HG02943 (cell line): ENCODE data around the gene RASAL2.
"Not testable (repeated sequence)": the region's sequence is repeated elsewhere in the genome, so short reads cannot be mapped to it uniquely, and the experiment has no call there.

Experiments
- ATAC-seq: cut with Tn5 transposase; IDR thresholded peaks from one replicate; pipeline ENCODE4 v1.9.1; 2021; ENCODE audit warnings: mild to moderate bottlenecking, low read depth, moderate library complexity; ENCODE audit not compliant: unreplicated experiment

Gene RASAL2

DNA sequence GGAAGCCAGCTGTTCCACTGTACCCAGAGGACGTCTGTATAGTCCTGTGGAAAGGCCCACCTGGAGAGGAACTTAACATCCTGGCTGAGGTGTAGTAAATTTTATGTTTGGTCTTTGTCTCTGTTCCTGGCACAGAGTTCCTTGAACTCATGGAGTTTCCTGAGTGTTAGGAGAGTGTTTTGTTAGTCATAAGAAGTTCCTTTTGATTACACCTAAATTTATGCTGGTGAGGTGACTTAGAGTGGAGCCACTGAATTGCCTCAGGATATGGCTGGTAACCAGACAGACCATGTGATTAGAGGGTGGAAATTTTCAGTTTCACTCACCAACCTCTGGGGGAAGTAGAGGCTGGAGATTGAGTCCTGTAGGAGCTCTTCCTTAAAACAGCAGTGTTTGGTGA lies 57.9 kb downstream of the RASAL2 start:
- ATAC-seq, result no peak

DNA sequence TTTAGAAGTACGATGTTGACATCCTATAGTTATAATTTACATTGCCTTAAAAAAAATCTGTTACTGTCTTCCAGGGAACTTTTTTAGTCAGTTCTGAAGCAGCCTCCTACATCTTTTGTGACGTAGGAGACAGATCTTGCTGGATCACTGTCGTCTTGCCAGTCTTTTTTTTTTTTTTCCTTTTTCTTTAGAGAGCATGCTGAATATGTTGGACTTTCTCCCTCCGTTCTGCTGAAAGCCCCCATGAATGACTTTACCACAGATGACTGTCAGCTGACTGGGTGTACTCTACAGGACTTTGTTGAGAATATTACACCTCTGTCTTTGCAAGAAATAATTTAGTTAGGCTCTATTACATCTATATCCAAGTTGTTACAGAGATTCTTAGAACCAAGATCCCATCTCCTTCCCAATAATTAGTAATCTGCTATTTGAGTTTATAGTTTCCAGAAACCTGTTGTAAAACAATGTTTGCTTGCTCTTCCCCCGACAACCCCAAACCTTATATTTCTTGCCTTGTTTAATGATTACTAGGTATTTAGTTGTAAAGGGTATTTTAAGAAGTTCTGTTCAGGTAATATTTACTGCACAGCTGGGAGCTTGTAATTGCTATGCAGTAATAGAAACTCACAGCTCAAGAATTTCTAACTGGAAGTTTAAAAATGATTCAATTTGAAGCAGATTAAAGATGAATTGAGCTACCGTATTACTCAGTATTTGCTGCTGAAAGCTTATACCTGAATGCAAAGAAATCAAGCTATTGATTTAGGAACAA lies 61.8 kb downstream of the RASAL2 start:
- ATAC-seq, result no peak

DNA sequence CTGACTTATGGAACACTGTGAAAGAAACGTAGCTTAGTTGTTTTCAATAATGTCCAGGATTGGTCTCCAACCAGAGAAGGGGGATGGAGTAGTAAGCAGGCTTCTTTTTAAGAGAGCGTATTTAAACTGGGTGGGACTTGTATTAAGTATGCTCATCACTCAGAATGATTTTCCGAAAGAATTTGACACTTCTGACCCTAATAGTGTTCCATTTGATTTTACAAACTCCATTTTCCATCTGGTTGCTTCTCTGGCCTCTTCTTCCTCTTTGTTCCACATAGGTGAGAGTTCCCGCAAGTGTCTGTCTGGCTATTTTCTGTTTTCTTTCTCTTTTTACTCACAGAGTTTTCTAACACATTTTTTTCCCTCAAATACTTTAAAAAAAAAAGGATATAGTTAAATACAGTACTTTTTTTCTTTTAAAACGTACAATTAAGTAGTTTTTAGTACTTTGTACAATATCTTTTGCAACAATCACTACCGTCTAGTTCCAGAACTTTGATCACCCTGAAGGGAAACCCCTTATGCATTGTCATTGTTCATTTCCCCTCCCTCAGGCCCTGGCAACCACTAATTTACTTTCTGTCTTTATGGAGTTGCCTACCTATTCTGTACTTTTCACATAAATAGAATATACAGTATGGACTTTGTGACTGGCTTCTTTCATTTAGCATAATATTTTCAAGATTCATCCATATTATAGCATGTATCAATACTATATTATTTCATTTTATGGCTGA lies 67.0 kb downstream of the RASAL2 start:
- no peak for ATAC-seq

DNA sequence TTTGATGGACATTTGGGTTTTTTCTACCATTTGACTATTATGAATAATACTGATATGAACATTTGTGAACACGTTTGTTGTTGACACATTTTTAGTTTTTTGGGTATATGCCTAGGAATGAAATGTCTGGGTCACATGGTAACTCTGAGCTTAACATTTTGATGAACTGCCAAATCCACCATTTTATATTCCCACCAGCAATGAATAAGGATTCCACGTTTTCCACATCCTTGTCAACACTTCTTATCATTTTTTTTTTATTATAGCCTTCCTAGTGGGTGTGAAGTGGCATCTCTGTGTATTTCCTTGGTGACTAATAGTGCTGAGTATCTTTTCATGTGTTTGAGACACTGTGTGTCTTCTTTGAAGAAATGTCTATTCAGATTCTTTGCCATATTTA lies 67.6 kb downstream of the RASAL2 start:
- no peak for ATAC-seq

DNA sequence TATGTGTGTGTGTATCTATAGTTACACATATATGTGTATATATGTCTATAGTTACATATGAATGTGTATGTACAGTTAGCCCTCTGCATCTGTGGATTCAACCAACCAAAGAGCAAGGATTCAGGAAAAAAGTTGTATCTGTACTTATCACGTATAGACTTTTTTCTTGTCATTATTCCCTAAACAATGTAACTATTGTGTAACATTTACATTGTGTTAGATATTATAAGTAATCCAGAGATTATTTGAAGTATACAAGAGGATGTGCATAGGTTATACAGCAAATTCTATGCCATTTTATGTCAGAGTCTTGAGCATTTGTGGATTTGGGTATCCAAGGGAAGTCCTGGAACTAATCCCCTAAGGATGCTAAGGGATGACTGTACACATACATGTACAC lies 71.3 kb downstream of the RASAL2 start:
- no peak for ATAC-seq

DNA sequence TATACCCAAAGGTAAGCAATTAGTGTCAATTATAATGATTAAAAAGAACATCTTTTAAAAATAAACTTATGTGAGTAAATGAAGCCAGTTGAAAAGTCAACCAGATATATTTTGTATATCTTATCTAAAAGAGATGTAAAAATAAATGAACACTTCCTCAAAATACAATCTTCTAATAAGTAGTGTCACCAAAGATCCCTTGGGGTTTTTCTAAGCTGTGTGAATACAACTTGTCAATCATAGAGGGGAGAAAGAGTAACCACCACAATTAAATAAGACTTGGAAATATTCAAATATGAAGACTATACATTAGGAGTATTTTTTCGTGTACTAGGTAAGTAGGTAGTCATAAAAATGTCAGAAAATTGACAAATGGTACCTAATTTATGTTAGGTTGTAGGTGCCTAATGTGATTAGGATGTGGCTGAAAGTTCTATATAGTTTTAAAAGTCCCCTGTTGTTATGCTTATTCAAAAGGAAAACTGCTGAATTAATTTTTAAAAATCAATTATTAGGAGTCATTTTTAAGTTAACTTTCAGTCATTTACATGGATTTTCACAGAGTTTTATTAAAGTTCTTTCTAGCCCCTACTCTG lies 72.6 kb downstream of the RASAL2 start:
- ATAC-seq, result no peak

DNA sequence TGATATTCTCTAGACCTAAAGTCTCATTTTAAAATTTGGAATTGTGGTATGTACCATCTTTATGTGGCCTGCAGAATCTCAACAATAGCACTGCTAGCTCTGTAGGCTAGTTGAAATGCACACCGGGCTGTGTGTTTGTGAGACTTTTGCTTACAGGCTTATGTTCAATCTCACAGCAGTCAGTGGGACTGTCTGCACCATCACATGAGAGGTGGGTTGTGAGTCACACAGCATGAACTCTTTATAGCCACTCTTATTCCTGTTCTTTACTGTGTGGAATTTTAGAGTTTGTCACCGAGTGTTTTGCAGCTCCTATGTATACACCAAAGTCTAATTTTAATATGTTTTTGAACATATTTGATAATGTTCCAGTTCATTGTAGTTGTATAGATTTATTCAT lies 74.6 kb downstream of the RASAL2 start:
- no peak for ATAC-seq

DNA sequence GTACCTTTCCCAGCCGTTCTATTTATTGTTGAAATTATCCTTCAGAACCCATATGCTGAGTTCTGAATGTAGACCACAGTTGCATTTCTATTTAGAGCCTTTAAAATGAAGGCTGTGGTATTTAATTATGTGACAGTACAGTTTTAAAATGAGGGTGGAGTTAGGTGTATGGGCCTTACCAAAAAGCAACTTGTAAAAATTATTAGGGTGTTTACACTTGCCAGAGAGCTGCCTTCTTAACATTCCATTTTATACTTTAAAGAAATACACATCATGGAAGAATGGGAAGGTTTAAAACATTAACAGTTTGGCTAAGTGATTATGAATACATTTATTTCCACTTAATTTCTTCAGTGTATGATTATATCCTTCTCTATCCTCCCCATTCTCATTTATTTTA lies 75.7 kb downstream of the RASAL2 start:
- no peak for ATAC-seq

DNA sequence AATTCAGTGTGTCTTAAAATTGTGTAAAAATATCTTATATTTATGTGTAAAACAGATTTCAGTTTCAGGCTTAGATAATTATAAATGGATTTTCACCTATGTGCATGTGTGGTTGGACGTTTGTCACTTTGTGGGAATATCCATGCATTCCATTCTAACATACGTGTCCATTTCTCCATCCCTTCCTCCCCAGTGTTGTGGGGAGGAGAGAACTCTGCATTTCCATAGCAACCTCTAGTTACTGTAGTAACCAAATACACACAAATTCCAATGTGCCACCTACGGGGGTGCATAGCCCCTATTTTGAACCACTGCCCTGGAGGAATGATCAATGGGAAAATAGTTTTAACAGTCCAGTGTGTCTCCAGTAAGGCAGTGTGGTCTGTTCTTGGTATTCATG lies 79.0 kb downstream of the RASAL2 start:
- ATAC-seq, result no peak

DNA sequence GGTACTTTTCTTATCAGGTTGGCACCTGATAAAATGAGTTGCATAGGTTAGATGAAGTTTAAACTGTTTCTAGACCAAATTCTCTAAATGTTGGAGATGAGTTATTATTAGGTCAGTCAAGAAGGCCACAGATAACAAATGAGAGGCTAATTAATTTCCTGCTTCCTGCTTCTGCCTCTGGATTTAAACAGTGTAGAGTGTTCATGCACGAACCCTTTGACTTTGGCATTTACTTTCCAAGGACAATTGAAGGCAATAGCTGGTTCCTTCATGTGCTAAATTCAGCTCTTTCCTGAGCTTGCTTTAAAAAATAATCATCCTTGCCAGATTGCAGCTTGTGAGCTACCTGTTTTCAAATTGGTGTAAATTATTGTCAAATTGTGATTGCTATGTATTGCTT lies 80.6 kb downstream of the RASAL2 start:
- no peak for ATAC-seq

DNA sequence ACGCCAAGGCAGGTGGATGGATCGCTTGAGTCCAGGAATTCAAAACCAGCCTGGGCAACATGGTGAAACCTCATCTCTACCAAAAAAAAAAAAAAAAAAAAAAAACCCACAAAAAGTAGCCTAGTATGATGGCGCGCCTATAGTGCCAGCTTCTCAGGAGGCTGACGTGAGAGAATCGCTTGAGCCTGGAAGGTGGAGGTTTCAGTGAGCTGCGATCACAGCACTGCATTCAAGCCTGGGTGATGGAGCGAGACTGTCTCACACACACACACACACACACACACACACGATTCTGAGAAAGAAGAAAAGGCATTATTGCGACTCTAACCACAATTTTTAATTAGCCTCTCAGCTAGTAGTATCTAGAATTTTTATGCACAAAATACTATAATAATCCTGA lies 86.5 kb downstream of the RASAL2 start:
- no peak for ATAC-seq

DNA sequence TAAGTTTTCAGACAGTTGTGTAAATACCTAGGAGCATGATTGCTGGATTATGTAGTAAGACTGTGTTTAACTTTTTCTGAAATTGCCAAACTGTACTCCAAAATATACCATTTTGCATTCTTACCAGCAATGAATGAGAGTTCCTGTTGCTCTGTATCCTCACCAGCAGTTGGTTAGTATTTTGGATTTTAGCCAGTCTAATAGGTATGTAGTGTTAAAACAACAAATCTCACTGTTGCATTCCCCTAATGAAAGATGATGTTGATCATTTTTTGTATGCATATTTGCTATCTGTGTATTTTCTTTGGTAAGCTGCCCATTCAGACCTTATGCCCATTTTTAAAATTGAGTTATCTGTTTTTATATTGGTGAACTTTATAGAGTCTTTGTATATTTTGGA lies 89.9 kb downstream of the RASAL2 start:
- no peak for ATAC-seq

DNA sequence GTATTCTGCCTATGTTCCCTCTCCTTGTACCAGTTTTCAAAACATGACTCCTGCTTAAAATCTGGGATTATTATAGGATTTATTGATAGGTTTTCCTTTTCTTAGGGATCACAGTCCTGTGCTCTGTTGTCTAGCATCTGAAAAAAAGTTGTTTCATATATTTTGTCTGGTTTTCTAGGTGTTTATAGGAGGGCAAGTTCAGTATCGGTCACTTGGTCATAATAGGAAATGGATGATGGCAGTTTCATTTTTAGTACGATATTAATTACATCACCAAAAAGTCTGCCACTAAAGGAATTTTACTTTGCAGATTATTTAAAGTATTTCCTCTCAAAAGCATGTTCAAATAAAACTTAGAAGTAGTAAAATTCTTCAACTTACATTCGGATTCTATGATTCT lies 94.4 kb downstream of the RASAL2 start:
- no peak for ATAC-seq

DNA sequence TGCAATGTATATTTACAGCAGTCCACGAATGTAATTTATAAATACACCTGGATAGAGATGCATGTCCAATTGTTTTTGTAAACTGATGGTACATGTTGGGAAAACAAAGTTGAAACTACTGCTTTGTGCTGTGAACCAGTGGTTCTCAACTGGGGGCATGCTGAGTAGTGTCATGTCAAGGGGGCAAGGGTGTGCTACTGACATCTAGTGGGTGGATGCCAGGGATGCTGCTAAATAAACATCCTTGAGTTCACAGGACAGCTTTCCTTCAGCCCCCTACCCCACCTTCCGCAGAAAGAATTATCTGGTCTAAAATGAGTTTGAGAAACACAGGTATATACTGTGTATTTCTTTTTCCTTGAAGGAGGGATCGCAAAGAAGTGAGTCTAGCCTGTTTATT lies 95.9 kb downstream of the RASAL2 start:
- no peak for ATAC-seq

DNA sequence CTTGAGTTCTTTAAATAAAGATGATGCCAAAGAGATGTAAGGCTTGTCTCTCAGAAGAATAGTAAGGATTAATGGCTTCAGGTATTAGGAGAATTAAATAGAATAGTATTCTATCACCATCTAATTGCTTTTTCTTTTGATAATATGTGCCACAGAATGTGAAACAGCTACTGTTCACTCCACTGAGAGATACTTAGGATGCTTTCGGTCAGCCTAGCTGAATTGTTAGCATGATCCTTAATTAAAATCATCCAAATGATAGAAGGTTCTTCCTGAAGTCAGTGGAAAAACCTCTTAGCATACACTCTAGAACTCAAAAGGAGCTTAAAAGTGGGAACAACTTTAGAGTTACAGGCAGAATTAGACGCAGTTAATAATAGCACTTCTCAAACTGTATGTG lies 97.0 kb downstream of the RASAL2 start:
- ATAC-seq, result no peak

DNA sequence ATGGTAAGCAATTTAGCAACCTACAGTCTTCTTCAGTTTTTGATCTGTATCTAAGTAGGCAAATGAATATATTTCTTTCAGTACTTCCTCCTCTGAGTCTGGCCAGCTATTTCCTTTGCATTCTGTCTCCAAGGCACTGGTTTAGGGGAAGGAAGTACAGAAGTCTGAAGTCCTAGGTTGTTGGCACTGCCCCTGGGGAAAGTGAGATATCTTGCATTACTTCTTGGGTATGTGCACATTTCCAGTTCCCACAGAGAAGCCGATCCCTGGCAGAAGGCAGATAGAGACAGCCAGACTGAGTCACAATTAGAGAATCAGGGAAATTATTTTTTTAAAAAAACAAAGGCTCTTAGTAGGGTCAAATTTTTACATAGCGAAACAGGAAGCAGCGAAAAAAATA lies 98.8 kb downstream of the RASAL2 start:
- ATAC-seq, result no peak

DNA sequence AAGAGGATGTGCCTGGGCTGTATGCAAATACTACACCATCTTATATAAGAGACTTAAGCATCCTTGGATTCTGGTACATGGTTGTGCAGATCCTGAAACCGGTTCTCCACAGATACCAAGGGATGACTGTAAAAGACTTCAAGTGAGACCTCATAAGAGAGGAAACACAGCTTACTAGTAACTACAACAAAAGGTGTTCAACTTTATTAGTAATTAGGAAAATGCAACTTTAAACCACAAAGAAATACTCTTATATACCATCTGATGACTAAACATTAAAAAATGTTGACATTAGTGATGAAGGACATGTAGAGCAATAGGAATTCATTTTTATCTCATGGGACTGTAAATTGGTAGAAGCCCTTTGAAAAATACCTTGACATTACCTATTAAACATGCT lies 102.7 kb downstream of the RASAL2 start:
- no peak for ATAC-seq

DNA sequence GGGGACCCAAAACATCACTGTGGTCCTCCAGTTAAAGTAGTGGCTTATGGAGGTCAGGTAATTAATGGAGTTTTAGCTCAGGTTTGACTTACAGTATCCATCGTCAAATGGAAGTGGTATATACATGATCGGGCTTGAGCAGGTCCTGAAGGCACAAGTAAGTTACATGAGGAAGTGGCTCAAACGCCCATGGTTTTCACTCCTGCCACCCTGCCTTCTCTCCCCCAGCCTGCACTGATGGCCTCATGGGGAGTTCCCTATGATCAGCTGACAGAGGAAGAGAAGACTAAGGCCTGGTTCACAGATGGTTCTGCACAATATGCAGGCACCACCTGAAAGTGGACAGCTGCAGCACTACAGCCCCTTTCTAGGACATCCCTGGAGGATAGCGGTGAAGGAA lies 108.2 kb downstream of the RASAL2 start:
- not testable (repeated sequence) for ATAC-seq

DNA sequence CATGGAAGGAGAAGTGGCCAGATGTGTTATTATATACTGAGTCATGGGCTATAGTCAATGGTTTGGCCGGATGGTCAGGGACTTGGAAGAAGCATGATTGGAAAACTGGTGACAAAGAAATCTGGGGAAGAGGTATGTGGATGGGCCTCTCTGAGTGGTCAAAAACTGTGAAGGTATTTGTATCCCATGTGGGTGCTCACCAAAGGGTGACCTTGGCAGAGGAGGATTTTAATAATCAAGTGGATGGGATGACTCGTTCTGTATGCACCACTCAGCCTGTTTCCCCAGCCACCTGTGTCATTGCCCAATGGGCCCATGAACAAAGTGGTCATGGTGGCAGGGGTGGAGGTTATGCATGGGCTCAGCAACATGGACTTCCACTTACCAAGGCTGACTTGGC lies 108.6 kb downstream of the RASAL2 start:
- not testable (repeated sequence) for ATAC-seq

DNA sequence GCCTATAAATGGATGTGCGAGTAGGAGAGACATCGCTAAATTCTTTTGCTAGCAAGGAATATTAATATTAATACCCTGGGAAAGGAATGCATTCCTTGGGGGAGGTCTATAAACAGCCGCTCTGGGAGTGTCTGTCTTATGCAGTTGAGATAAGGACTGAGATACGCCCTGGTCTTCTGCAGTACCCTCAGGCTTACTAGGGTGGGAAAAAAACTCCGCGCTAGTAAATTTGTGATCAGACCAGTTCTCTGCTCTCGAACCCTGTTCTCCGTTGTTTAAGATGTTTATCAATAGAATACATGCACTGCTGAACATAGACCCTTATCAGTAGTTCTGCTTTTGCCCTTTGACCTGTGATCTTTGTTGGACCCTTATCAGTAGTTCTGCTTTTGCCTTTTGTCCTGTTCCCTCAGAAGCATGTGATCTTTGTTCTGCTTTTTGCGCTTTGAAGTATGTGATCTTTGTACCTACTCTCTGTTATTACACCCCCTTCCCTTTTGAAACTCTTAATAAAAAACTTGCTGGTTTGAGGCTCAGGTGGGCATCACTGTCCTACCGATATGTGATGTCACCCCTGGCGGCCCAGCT lies 114.5 kb downstream of the RASAL2 start:
- not testable (repeated sequence) for ATAC-seq

DNA sequence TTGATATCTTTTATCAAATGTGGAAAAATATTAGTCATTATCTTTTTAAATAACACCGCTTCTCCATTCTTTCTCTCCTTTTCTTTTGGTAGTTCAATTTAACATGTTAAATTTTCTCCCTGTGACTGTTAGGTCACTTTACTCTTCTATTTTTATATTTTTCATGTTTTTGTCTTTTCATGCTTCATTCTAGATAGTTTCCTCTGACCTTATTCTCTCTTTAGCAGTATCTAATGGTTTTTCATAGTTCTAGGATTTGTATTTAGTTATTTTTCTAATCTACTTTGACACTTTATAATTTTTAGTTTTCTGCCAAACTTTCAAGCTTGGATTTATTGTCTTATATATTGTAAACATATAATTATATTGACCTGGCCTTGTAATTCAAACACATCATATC lies 116.0 kb downstream of the RASAL2 start:
- no peak for ATAC-seq
